B cell (primary cell): Measurements from ENCODE around the gene PAQR5. TPM values are rescaled to one million over a fixed set of nuclear protein-coding genes. Genes with fewer than 3 reads are reported as not detected.

ENCODE experiments used
- ATAC-seq: fragments of 200-7000 bp; cut with Tn5 transposase; one replicate; pipeline ENCODE4 v1.10.0; 2021; ENCODE audit warnings: low read depth, mild to moderate bottlenecking, moderate number of reproducible peaks, moderate library complexity
- CTCF ChIA-PET: fragments of 350-600 bp; sonication (Branson Sonifier 250); formaldehyde crosslinking; loops from one replicate; lab custom pipeline; 2021; ENCODE audit warnings: antibody characterized with exemption, inconsistent platforms; lab: Charles Lee
- POLR2A ChIA-PET: fragments of 350-600 bp; sonication (Branson Sonifier 250); formaldehyde crosslinking; loops from one replicate; lab custom pipeline; 2021; ENCODE audit warnings: antibody characterized with exemption; lab: Charles Lee
- DNase-seq: peaks from one replicate; pipeline ENCODE4 v3.0.0; 2013
- H2AFZ ChIP-seq: 2 replicates; pipeline ENCODE4 v1.6.1; 2012; ENCODE audit warnings: mild to moderate bottlenecking, low read depth, low read length; ENCODE audit not compliant: insufficient read depth, poor library complexity, severe bottlenecking
- H3K27ac ChIP-seq, 2 donors: 1 replicate in 1 of 2; 2 replicates in 1 of 2; pipeline ENCODE4 v1.5.1; 2012 to 2013; ENCODE audit warnings: low read length in 2 of 2, mild to moderate bottlenecking in 2 of 2, moderate library complexity in 1 of 2
- H3K27me3 ChIP-seq, 4 experiments: fragments of 200-600 bp in 1 of 4; sonication (generic) in 1 of 4; replicated peaks in 1 of 4; 1 replicate in 2 of 4; 2 replicates in 2 of 4; pipeline versions ENCODE4 v1.6.1 to v1.7.0; 2013 to 2016; ENCODE audit warnings: low read length in 3 of 4, mild to moderate bottlenecking in 2 of 4, mixed read lengths in 1 of 4, moderate library complexity in 1 of 4; ENCODE audit not compliant: insufficient read depth in 4 of 4, control insufficient read depth in 3 of 4; ENCODE audit errors: control extremely low read depth in 1 of 4
- H3K36me3 ChIP-seq, 2 experiments: replicated peaks in 1 of 2; 1 replicate in 1 of 2; 2 replicates in 1 of 2; pipeline versions ENCODE4 v1.6.1 to v1.7.1; 2013; ENCODE audit warnings: low read length in 1 of 2; ENCODE audit not compliant: insufficient read depth in 2 of 2, control insufficient read depth in 1 of 2; ENCODE audit errors: control extremely low read depth in 1 of 2, extremely low read depth in 1 of 2
- H3K4me1 ChIP-seq, 2 donors: fragments of 200-600 bp in 1 of 2; sonication (generic) in 1 of 2; 1 replicate in 1 of 2; 2 replicates in 1 of 2; pipeline versions ENCODE4 v1.5.1 to v1.6.1; 2013 to 2017; ENCODE audit warnings: low read length in 2 of 2; ENCODE audit not compliant: control insufficient read depth in 2 of 2, insufficient read depth in 2 of 2
- H3K4me2 ChIP-seq: replicated peaks from 2 replicates; pipeline ENCODE3; 2012; ENCODE audit warnings: mild to moderate bottlenecking, low read depth, low read length; ENCODE audit not compliant: poor library complexity, severe bottlenecking
- H3K4me3 ChIP-seq, 5 experiments: fragments of 200-600 bp in 1 of 5; sonication (generic) in 1 of 5; 1 replicate in 3 of 5; 2 replicates in 2 of 5; pipeline versions ENCODE4 v1.5.1 to v1.7.0; 2011 to 2016; ENCODE audit warnings: low read length in 4 of 5, mild to moderate bottlenecking in 4 of 5, low read depth in 2 of 5, control low read depth in 1 of 5, moderate library complexity in 1 of 5; ENCODE audit not compliant: insufficient read depth in 1 of 5; ENCODE audit errors: control extremely low read depth in 1 of 5, extremely low read depth in 1 of 5
- H3K79me2 ChIP-seq: fragments of 200-600 bp; sonication (generic); one replicate; pipeline ENCODE4 v1.6.0; 2016; ENCODE audit warnings: low read length; ENCODE audit not compliant: control insufficient read depth, insufficient read depth
- H3K9ac ChIP-seq: fragments of 200-600 bp; sonication (generic); 2 replicates; pipeline ENCODE4 v1.6.1; 2017; ENCODE audit warnings: mild to moderate bottlenecking, low read length, moderate library complexity
- H3K9me3 ChIP-seq, 3 donors: one replicate each; pipeline versions ENCODE4 v1.6.1 to v1.7.1; 2013; ENCODE audit warnings: low read length in 2 of 3; ENCODE audit not compliant: control insufficient read depth in 2 of 3, insufficient read depth in 1 of 3; ENCODE audit errors: control extremely low read depth in 1 of 3
- H4K20me1 ChIP-seq: 2 replicates; pipeline ENCODE4 v1.6.0; 2012; ENCODE audit warnings: mild to moderate bottlenecking, low read length; ENCODE audit not compliant: insufficient read depth, control insufficient read depth, poor library complexity, severe bottlenecking
- H3K27ac Mint-ChIP-seq: one replicate; pipeline ENCODE4 v1.8.0; 2021; ENCODE audit warnings: mixed read lengths
- H3K27me3 Mint-ChIP-seq: one replicate; pipeline ENCODE4 v1.8.0; 2021; ENCODE audit warnings: mixed read lengths
- H3K4me1 Mint-ChIP-seq: one replicate; pipeline ENCODE4 v1.8.0; 2021; ENCODE audit warnings: mixed read lengths
- H3K4me3 Mint-ChIP-seq: one replicate; pipeline ENCODE4 v1.8.0; 2021; ENCODE audit warnings: mixed read lengths
- H3K9me3 Mint-ChIP-seq: one replicate; pipeline ENCODE4 v1.8.0; 2022; ENCODE audit warnings: mixed read lengths; ENCODE audit not compliant: insufficient read depth
- CTCF ChIP-seq: fragments of 200-600 bp; IDR thresholded peaks from one replicate; pipeline ENCODE4 v1.8.0; 2022; ENCODE audit warnings: antibody characterized with exemption, mild to moderate bottlenecking
- EZH2 ChIP-seq: IDR thresholded peaks from 2 replicates; pipeline ENCODE4 v1.6.1; 2012; ENCODE audit warnings: borderline replicate concordance, low read depth, mild to moderate bottlenecking, moderate library complexity, low read length; ENCODE audit not compliant: insufficient read depth, poor library complexity, severe bottlenecking
- WGBS: methylation state at CpG from one replicate; pipeline ENCODE4 v1.1.5; 2013; ENCODE audit warnings: missing lambda C conversion rate; ENCODE audit not compliant: insufficient coverage; 5-methylcytosine and 5-hydroxymethylcytosine counted together
- intact Hi-C: fragments of 100-400 bp; cut with micrococcal nuclease; formaldehyde crosslinking; loops from one replicate; pipeline ENCODE4 v1.10.0; 2022
- polyA plus RNA-seq: library from polyadenylated mRNA; depleted of rRNA; stranded (reverse); fragments of >200 nt; gene quantifications from 2 replicates; pipeline ENCODE4 v1.2.3, GENCODE V29; 2012
- total RNA-seq, 2 donors: library from RNA; stranded (reverse); fragments of 120-200 nt in 1 of 2; gene quantifications; 1 replicate in 1 of 2; 2 replicates in 1 of 2; pipeline versions ENCODE4 v1.2.3 to v1.2.4, GENCODE V29; 2013 to 2022

Gene PAQR5
- total and polyA plus RNA-seq, 2 donors (not counting 1 experiment from before 2014, with no cell fraction given) = not detected

- Histone ChIP-seq H3K9me3 (no peaks in the 10 kb centered on the region), H4K20me1 (no peaks in the 10 kb centered on the region), H3K9ac (no peak overlapping the region), H3K4me3 (no peak overlapping the region), H2AFZ (no peak overlapping the region), H3K4me2 (no peak overlapping the region), H3K79me2 (no peaks in the 10 kb centered on the region), H3K36me3 (no peaks in the 10 kb centered on the region), H3K27me3 (peaks cover 0 to 24% (median 12%) of the 10 kb centered on the region in 4 experiments), H3K27ac (no peak overlapping the region), H3K4me1 (peaks cover 4 to 5% of the 10 kb centered on the region in 2 donors)
- ChIA-PET POLR2A (no interaction called here), CTCF (no interaction called here)
- WGBS = 92% methylated on average over 2 of the region's 3 CpGs
- no peak overlapping the region for H3K27ac Mint-ChIP-seq
- no peak for TF ChIP-seq CTCF
- no peak for TF ChIP-seq EZH2
- intact Hi-C loops = no loop called here
- no peaks in the 10 kb centered on the region for H3K9me3 Mint-ChIP-seq
- no peaks in the 10 kb centered on the region for H3K4me1 Mint-ChIP-seq
- H3K4me3 Mint-ChIP-seq = no peak overlapping the region
- H3K27me3 Mint-ChIP-seq = peaks cover 45% of the 10 kb centered on the region
- DNase-seq (no peak), ATAC-seq (no peak)
These were observed 4.2 kb downstream of the PAQR5 start for GRCh38 chr15:69302929-69303328.

GRCh38 chr15:69303337-69304181 lies 4.8 kb downstream of the PAQR5 start:
- Mint-ChIP-seq H3K4me3 (no peak overlapping the region), H3K27me3 (peaks cover 47% of the 10 kb centered on the region), H3K9me3 (no peaks in the 10 kb centered on the region), H3K4me1 (no peaks in the 10 kb centered on the region), H3K27ac (no peak overlapping the region)
- H2AFZ ChIP-seq = no peak overlapping the region
- intact Hi-C loops = no loop called here
- no peaks in the 10 kb centered on the region for H4K20me1 ChIP-seq
- CTCF ChIA-PET = no interaction called here
- H3K4me2 ChIP-seq = no peak overlapping the region
- H3K36me3 ChIP-seq = no peaks in the 10 kb centered on the region
- POLR2A ChIA-PET = no interaction called here
- no peak for ATAC-seq
- no peak for DNase-seq
- H3K9ac ChIP-seq = no peak overlapping the region
- no peak overlapping the region for H3K27ac ChIP-seq
- 82% methylated on average over 6 of the region's 6 CpGs for WGBS
- H3K79me2 ChIP-seq = no peaks in the 10 kb centered on the region
- H3K9me3 ChIP-seq = no peaks in the 10 kb centered on the region
- H3K4me3 ChIP-seq = no peak overlapping the region
- no peak for TF ChIP-seq CTCF
- TF ChIP-seq EZH2 = no peak
- peaks cover 4 to 5% of the 10 kb centered on the region in 2 donors for H3K4me1 ChIP-seq
- H3K27me3 ChIP-seq = peaks cover 0 to 23% (median 10%) of the 10 kb centered on the region in 4 experiments
